NCI-H146 treated with DMSO at 0.1 percent for 48 hours (cell line): ENCODE results near the gene ZNF747.
"Not testable (repeated sequence)": the region's sequence is repeated elsewhere in the genome, so short reads cannot be mapped to it uniquely, and the experiment has no call there.

Experiments
- DNase-seq: peaks from one replicate; lab custom pipeline; 2025; ENCODE audit not compliant: unreplicated experiment; lab: John Stamatoyannopoulos, UW

The ZNF747 gene

GRCh38 chr16:30557957-30558788, 23.5 kb upstream of the ZNF747 start, which contains the start of gene ZNF764:
ZNF764 (minus strand) TSS chr16:30558374; CDS start chr16:30558182, 192 bp downstream.
- peak; percentile 99 for DNase-seq

- DNase-seq = no peak
These were observed 23.0 kb upstream of the ZNF747 start for GRCh38 chr16:30557707-30557956.

- no peak for DNase-seq
These were observed 21.4 kb upstream of the ZNF747 start for GRCh38 chr16:30556125-30556473.

GRCh38 chr16:30555315-30556124, 20.9 kb upstream of the ZNF747 start:
- no peak for DNase-seq

GRCh38 chr16:30554557-30555314, 20.1 kb upstream of the ZNF747 start:
- DNase-seq = no peak

- DNase-seq = no peak
These were observed 18.8 kb upstream of the ZNF747 start for GRCh38 chr16:30553393-30553899.

GRCh38 chr16:30552956-30553355, 18.3 kb upstream of the ZNF747 start:
- DNase-seq = no peak

- no peak for DNase-seq
These were observed 17.1 kb upstream of the ZNF747 start for GRCh38 chr16:30551781-30552180.

GRCh38 chr16:30548416-30549253, 14.0 kb upstream of the ZNF747 start:
- DNase-seq = no peak

- DNase-seq = no peak
These were observed 11.5 kb upstream of the ZNF747 start for GRCh38 chr16:30546115-30546514.

- no peak for DNase-seq
These were observed 8.4 kb upstream of the ZNF747 start for GRCh38 chr16:30543067-30543466.

GRCh38 chr16:30541502-30542329, 7.1 kb upstream of the ZNF747 start:
- no peak for DNase-seq

- DNase-seq = not testable (repeated sequence)
These were observed 6.3 kb upstream of the ZNF747 start for GRCh38 chr16:30540916-30541464.

- not testable (repeated sequence) for DNase-seq
These were observed 5.4 kb upstream of the ZNF747 start for GRCh38 chr16:30539986-30540526.

- no peak for DNase-seq
These were observed 4.6 kb upstream of the ZNF747 start for GRCh38 chr16:30539000-30539964.

GRCh38 chr16:30536391-30537024, 1.9 kb upstream of the ZNF747 start:
- not testable (repeated sequence) for DNase-seq

GRCh38 chr16:30535777-30536190, 1.1 kb upstream of the ZNF747 start:
- DNase-seq = peak; percentile 55
